TTC549 (cell line): ENCODE data around the gene FRMPD2.
"Not testable (repeated sequence)": the region's sequence is repeated elsewhere in the genome, so short reads cannot be mapped to it uniquely, and the experiment has no call there.

ENCODE experiments used
- FAIRE-seq: peaks from 2 replicates; lab custom pipeline; 2012; peaks lifted over from hg19 to GRCh38; lab: Jason Lieb, UNC

FRMPD2 gene

DNA sequence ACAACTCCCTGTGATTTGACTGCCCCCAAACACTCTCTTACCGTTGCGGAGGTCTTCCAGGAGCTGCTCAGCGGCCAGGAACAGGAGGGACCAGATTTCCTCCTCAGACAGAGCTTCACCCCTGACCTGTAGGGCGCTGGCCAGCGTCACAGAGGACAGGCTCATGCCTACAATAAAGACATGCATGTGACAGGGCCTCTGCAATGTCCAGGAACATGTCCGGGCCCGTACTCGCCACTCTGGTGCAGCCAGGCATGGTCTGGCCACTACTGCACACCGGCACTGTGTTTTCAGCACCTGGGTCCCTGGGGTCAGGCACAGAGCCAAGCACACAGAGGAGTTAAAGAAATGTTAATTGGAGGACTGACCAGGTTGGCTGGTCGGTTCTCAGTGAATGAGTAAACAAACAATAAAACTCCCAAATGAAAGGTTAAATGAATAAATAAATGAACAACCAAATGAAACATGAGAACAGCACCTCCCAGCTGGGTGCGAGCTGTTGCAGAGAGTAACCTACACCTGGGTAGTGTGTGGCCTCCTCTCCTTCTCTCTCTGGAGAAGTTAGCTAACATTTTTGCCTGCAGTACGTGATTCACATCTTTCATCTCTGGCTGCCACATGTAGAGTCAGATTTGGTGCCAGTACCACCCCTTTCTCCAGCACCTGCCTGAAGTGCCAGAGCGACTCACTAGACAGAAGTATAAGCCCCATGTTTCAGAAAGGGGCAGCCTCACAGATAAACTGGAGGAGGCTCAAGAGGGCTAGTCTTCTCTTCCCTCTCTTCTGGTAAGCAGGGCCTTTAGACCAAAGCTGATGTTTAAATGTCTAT, 22.8 kb downstream of the FRMPD2 start:
- FAIRE-seq = no peak

DNA sequence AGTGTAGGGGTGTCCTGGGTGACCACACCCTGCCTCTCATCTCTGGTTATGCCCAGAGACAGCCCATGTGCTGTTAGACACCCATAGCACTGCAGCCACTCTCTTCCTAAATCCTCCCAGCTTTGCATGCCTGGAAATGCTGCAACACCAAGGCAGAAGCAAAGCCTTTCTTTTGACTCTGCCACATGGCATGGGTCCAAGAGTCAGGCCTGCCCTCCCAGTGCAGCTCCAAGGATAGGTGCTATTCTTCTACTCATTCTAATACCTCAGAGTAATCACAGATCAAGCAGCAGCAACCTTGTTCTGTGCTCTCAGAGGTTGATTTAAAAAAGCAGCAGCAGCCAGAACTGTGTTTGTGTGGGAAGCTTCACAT, 23.4 kb downstream of the FRMPD2 start:
- FAIRE-seq = no peak

DNA sequence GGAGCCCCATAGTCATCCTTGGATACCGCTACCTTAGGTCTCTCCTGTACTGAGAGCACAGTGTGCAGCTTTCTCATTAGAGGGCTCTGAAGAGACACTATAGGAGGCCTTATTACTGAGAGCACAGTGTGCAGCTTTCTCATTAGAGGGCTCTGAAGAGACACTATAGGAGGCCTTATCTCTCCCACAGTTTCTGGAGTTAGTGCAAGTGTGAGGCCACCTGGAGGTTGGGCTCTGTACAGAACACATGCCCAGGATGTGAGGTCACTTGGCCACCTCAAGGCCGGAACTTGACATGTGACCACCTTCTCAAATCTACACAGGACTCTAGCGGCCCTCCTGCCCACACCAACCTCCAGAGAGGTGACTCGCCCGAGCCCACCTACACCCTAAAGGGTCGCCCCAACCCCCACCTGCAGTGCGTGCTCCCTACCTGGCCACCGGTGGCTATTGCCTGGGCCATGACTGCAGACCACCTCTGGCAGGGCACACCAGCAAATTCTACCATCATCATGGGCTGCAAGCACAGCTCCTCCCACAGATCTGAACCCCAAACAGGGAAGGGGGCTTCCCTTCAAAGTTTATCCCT, 24.6 kb downstream of the FRMPD2 start:
- FAIRE-seq = no peak

DNA sequence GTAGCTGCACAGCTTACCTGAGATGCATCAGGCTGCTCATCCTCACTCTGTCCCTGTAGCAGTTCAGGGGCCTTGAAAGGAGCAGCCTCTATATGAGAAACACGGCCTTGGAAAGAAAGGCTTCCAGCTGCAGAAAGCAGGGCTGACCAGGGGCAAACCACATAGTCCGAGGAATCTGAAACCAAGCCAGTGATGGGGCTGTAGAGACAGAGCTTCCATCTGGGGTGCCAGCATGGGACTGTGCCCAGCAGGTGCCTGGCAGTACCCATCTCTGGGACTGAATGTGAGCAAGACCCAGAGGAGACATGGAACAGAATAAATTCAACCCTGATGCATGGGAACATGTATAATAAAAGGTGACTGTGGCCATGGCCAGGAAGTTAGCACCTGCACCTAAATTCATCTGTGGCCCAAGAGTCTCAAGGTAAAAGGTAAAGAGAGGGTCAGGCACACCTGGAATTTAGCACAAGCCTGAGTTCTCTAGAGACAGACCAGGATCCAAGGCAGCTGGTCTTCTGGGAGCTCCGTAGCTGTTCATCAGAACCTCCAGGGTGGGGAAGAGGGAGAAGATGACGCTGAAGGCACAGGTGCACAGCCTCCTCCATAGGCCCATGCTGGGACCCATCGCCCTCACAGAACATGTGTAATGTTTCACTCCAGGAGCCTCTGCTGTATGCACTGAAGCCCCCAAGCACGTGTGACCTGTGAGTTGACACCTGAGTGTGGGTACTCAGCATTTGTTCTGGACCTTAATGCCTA, 25.3 kb downstream of the FRMPD2 start:
- no peak for FAIRE-seq

DNA sequence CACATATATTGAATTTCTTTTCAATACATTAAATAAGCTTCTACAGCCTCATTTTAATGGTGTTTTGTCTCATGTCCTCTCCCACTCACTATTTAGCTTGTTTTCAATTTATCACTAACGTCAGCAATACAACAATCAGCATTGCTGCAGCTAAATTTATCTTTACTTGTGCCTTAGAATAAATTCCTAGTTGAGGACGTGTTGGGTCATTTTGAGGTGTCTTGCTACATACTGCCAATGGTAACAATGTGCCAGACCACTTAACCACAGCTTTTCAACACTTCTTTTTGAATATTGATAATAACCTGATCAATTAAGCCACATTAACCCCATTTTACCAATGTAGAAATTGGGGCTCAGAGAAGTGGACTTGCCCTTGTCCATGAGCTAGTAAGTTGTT, 26.0 kb downstream of the FRMPD2 start:
- FAIRE-seq = no peak

DNA sequence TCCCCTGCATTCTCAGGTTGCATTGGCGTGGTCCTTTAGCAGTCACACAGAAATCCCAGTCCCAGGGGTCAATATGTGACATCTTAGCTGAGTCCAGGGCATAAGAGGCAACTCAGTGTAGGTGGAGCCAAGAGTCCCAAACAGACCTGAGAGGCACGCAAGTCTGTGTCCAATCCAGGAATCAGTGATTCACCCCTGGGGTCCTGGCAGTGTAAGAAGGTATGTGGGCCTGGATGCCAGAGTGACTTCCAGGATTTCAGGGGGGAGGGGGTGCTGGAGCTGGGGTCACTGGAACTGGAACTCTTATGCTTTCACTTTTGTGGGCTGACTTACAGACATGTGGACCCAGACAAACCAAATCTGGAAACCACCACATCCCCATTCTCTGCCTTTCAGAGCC, 26.8 kb downstream of the FRMPD2 start:
- FAIRE-seq = no peak

DNA sequence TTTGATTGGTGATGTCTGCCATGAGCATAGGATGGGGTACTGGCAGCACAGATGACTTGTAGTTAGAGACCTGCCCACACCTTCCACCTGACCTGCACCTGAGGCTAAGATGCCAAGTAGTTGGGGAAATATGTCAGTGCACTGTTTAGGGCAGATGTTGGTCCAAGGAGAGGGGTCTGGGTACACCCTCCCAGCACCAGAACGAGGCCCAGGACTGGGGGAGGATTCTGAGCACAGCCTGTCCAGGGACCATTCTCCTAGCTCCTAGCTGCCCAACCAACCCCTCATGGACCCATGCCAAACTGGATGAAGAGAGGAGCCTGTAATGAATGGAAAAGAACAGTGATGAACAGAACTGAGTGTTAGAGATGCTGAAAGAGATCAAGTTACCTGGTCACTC, 28.0 kb downstream of the FRMPD2 start:
- FAIRE-seq = no peak

DNA sequence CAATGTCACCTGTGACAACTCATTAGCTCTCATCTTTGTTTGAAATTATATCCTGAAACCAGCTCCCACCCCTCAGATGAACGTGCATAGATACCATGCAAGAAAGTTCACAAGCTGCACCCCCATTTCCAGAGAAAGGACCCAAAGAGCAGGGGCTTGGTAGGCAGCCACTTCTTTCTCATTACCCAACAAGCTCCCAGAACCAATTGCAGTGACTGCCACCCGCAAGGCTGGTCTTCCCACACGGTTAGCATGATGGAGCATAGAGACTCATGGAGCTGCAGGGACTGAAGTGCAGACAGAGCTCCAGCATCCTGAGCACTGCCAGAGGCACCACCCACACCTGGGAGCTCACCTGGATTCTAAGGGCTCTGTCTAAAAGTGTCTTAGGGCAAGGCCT, 28.5 kb downstream of the FRMPD2 start:
- no peak for FAIRE-seq

DNA sequence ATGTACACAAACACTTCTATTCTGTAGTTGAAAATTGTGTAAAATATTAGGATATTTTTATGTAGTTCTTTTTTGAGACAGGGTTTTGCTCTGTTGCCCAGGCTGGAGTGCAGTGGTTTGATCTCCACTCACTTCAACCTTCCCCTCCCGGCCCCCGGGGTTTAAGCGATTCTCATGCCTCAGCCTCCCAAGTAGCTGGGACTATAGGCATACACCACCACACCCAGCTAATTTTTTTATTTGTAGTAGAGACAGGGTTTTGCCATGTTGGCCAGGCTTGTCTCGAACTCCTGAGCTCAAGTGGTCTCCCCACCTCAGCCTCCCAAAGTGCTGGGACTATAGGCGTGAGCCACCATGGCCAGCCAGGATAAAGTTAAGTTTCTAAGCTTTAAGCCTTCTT, 30.6 kb downstream of the FRMPD2 start:
- FAIRE-seq = not testable (repeated sequence)

DNA sequence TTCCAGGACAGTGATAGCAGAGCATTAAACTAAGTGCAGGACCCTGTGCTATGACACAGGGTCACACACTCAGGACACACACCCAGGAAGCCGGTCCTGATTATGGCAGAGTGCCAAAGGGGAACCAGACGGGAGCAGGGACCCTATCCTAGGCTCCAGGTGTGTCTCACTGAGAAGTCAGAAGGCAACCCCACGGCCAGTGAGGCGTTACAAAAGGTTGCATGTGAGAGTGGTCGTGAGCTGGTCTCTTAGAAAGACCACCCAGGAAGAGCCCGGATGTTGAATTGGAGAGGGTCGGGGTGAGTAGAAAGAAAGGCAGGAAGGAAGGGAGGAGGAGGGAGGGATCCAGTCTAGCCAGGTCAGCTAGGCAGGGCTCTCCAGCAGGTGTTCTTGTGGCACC, 31.0 kb downstream of the FRMPD2 start:
- no peak for FAIRE-seq

DNA sequence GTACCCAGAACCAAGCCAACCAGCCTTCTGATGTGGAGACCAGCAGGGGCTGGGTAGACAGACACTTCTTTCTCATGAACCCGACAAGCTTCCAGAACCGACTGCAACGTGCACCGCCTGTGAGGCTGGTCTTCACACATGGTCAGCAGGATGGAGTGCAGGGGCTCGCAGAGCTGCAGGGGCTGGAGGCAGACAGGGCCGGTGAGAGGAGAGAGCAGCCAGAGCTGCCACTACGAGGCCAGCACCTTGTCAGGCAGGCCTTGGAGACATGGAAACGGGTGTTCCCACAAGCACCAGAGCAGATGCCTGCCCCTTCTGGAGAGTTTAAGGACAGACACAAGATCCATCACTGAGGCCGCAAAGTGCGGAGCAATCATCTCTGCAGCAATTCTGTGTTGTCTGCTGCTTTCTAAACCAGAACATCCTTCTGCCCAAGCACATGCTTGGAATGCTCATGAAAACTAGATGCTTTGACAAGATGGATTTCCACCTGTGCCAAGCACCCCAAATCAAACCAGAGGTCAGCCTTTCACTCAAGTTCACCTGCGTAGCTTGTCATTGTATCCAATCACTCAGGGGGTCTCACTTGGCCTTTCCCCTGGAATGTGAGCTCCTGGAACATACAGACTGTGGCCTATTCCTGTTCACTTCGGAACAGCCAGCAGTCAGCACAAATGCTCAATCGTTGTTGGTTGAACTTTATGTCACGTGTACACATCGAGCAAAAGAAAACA, 32.2 kb downstream of the FRMPD2 start:
- no peak for FAIRE-seq

DNA sequence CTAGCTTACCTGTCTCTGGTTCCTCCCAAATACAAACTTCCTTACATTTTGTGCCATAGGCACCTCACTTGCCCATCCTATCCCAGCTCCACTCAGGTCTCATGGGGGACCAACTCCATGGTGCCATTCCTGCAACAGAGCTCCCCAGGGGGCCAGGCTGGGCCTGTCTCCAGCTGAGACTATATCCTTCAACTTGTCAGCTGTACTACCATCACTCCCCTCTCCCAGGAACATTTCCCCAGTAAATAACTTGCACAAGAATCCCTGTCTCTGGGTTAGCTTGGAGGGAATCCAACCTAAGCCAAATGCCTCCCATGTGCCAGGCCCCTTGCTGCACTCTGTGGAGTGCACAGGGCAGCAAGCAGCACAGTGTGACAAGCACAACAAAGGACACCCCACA, 33.2 kb downstream of the FRMPD2 start:
- FAIRE-seq = no peak

DNA sequence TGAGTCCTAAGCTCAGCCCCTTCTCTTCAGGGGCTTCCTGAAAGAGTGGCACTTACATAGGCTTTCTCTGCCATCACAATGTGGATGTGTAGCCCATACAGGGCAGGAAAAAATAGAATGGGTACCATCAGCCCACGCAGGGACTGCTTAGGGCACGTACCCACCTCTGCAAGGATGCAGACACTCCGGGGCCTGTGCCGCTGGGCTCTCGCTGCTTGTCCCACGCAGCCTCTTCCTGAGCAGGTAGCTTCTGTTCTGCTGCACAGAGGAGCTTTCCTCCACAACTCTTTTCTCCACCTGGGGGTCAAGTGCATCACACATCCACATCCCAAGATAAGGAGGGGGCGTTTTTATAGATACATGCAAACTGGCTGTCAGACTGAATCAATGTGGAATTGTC, 34.3 kb downstream of the FRMPD2 start:
- FAIRE-seq = no peak

DNA sequence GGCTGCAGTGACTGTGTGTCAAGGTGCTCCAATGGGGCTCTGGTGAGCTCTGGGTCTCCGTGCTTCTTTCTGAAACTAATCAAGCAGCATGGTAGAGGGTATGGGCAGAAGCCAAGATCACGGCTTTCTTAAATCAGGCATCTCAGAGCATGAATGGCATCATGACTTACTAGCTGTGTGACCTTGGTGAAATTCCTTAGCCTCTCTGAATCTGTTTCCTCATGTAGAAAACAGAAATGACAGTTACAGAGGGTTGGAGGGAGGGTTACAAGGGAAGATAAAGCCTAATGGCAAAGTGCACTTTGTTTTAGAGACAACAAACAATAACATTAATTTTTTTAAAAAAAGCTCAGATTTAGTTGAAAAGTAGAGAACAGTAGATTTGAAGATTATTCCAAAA, 34.9 kb downstream of the FRMPD2 start:
- no peak for FAIRE-seq

DNA sequence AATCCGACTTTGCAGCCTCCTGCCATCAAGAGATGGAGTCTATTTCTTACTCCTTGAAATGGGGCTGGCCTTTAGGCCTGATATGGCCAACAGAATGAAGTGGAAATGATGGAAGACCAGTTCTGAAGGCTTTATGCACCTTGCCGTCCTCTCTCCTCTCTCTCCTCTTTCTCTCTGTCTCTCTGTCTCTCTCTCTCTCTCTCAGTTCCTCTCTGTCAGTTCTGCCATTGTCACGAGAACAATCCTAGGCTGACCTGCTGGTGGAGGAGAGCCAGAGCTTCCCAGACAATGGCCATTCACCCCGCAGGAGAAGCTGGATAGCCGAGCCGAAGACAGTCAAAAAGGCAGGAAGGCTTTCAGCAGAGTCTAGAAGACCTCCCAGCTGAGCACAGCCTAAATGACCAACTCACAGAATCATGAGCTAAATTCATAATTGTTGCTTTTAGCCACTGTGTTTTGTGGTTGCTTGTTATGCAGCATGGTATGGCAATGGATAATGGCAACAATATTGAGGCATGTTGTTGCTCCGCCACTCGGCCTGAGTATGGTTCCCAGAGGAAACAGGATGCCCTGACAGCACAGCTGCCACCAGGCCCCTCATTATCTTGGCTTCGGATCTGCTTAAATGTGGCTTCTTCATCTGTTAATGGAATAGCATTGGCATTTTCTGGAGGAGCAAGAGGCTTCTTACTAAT, 35.5 kb downstream of the FRMPD2 start:
- FAIRE-seq = no peak

DNA sequence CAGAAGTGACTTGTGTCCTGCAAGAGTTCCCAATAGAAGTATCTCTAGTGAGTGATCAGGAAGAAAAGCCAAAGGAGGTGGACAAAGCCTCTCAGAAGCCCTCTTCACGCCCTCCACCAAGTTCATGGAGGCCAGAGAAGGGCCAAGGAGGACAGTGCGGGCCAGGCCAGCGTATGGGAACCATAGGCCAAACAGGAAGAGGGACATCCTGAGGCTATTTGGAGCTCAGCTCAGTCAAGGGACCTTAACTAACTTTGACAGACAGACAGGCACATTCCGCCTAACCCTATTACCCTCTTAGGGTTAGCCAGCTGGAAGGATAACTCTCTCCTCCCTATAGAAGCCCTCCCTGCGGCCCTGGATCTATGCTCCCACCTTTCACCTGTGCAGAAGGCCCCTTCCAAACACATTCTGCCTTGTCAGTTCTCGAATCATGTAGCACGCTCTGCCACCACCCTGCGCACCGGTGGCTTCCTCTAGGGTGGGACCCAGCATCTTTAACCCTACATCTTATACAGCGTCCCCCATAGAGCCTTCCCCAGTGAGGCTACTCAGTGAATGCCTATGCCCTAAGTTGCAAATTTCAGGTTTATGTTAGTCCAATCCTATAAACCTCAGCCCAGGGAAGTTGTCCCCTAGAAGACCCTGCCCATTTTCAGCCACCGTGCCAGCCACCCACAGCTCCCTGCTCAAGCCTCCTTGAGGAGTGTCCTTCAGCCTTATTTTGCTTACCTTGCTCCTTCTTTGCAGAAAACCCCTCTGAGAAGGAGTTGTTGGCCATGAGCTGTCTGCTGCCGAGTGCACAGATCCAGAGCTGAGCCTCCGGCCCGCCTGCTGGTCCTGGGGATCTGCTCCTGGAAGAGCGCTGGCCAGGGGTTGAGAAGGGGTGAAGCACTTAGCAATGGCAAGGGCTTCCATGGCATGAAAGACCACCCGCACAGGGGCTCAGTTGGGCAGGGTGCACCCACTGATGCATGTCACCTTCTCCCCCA, 36.9 kb downstream of the FRMPD2 start:
- FAIRE-seq = no peak

DNA sequence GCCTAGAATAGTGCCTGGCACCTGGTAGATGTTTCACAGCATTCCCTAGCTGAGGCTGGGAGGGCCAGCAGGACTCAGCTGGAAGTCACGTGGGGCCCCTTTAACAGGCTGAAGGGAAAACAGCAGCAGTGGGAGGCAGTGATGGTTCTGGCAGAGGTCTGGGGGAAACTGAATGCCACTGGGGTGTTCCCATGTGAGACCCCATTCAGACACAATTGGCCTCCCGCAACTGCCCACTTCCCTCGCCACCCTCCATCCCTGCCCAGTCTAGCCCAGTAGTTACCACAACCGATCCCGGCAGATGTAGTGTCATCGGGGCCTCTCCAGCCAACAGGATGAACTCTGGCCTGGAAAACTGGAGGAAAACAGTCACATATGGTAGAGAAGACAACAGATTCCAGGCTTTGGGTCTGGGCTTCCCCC, 38.3 kb downstream of the FRMPD2 start:
- no peak for FAIRE-seq

DNA sequence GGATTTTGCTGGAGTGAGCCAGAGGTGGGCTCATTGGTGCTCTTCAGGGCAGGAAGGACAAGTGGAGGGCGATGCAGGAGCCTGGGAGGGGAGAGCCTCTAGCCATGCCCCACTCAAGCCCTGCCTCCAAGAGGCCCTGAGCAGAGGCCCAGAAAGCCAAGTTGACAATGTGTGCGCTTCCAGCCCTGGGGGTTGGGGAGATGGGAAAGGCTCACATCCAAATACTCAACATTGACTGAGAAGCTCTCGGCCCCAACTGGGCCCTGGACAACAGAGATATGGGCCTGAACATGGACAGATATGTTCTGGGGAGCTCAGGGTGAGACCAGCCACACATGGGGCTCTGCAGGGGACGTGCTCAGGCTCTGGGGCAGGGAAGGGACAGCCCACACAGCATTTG, 39.0 kb downstream of the FRMPD2 start:
- no peak for FAIRE-seq

DNA sequence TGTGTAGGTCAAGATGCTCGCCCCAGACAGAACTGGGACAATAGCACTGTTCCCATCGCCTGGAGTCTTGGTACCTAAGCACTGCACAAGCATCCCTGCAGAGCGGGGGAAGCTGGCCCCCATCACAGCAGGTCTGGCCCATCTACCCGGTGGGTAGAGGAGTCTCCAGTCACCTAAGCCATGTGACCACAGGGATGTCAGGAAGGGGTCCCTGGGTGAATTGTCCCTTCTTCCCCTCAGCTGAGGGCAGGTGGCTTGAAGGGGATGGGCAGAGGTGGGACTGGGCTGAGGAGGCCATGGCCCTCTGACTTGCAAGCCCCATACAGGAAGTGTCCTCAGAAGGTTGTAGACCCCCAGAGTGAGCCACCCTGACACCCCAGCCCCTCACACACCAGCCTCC, 39.7 kb downstream of the FRMPD2 start:
- FAIRE-seq = no peak

DNA sequence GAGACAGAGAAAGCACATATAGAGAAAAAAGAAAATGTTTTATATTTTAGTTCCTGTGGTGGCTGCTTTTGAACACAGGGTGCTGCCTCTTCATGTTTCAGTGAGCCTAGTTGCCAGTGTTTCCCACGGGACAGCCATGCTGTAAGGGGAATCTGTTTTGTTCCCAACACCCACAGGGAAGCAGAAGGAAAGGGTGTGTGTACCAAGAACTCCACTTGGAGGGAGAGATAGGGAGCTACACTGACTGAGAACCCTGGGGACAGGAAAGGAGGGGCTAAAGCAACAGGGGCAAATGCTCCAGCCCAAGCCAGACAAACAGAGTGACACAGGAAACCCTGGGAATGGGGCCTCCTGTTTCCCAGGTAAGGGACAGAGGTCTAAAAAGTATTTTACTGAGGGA, 40.2 kb downstream of the FRMPD2 start:
- no peak for FAIRE-seq

DNA sequence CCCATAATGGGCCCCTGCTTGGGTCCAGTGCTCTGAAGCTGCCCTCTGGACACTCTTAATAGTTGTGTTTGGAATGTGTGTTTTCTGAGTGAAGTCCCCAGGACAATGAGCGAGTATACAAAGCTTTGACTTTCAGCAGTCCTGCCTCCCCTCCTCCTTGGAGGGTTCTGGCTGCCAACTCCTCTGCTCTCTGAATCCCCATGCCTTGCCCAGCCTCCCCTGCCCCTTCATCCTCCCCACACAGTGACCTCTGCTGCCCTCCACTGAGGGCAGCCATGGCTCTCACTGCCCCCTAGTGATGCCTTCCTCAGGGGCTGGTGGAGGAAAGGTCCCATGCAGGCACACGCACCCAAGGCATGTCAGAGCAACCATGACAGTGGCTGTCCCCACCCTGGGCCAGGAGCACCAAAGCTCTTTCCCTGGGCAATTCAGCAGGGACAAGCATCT, 40.9 kb downstream of the FRMPD2 start:
- FAIRE-seq = no peak
